Aorta (tissue), 5 donors: ENCODE results near the gene BGLAP. TPM values are rescaled to one million over a fixed set of nuclear protein-coding genes. Genes with fewer than 3 reads are reported as not detected.

Experiments
- ATAC-seq: fragments of 200-7000 bp; cut with Tn5 transposase; one replicate; pipeline ENCODE4 v1.9.1; 2022; ENCODE audit warnings: moderate library complexity; ENCODE audit not compliant: low FRiP score
- DNase-seq, 2 donors: peaks; one replicate each; pipeline ENCODE4 v3.0.0-alpha.2; 2020
- H3K27ac ChIP-seq, 2 donors: one replicate each; pipeline ENCODE4 v1.5.1; 2013; ENCODE audit warnings: low read length in 2 of 2, mild to moderate bottlenecking in 2 of 2, moderate library complexity in 2 of 2, control low read depth in 1 of 2, inconsistent platforms in 1 of 2, low read depth in 1 of 2
- H3K27me3 ChIP-seq, 2 donors: one replicate each; pipeline ENCODE4 v1.6.1; 2013; ENCODE audit warnings: control low read depth in 1 of 2, low read length in 1 of 2, mild to moderate bottlenecking in 1 of 2, moderate library complexity in 1 of 2; ENCODE audit not compliant: insufficient read depth in 2 of 2, control insufficient read depth in 1 of 2
- H3K36me3 ChIP-seq, 2 donors: one replicate each; pipeline ENCODE4 v1.6.1; 2013; ENCODE audit warnings: control low read depth in 1 of 2, low read length in 1 of 2, mild to moderate bottlenecking in 1 of 2; ENCODE audit not compliant: insufficient read depth in 2 of 2, control insufficient read depth in 1 of 2
- H3K4me1 ChIP-seq, 2 donors: one replicate each; pipeline ENCODE4 v1.6.1; 2013; ENCODE audit warnings: low read length in 2 of 2, control low read depth in 1 of 2, mild to moderate bottlenecking in 1 of 2, moderate library complexity in 1 of 2; ENCODE audit not compliant: insufficient read depth in 2 of 2, control insufficient read depth in 1 of 2
- H3K4me3 ChIP-seq, 2 donors: one replicate each; pipeline ENCODE4 v1.5.1; 2013; ENCODE audit warnings: low read length in 2 of 2, control low read depth in 1 of 2, mild to moderate bottlenecking in 1 of 2
- H3K9me3 ChIP-seq: one replicate; pipeline ENCODE4 v1.6.1; 2013; ENCODE audit warnings: mild to moderate bottlenecking, low read length; ENCODE audit not compliant: control insufficient read depth
- WGBS, 2 donors: extraction: QIAGEN DNeasy Blood & Tissue Kit; methylation state at CpG; one replicate each; pipeline ENCODE4 v1.1.7; 2013; 5-methylcytosine and 5-hydroxymethylcytosine counted together
- intact Hi-C, 2 donors: fragments of 100-400 bp; cut with DNase I; formaldehyde crosslinking; loops; one replicate each; pipeline versions ENCODE4 v1.14.2 to v1.15.0; 2022
- polyA plus RNA-seq, 2 donors: library from polyadenylated mRNA; stranded (reverse); fragments of 200-250 nt; gene quantifications; one replicate each; pipeline ENCODE4 v1.2.3, GENCODE V29; 2013
- total RNA-seq, 2 donors: library from RNA; stranded (reverse); fragmentation: NEBNext Ultra II Directional; extraction: Animal tissue kit (Norgen Biotek cat#: 25700); gene quantifications; one replicate each; pipeline ENCODE4 v1.2.1, GENCODE V29; 2021
- donor health status: healthy with polysubstance abuse.
- donor health status: Bipolar disorder and iron deficiency.
- donor health status: DM: no; HTN: no; CAD: no.
- donor health status: DM: no; HTN: no; CAD: no.
- donor health status: DM: yes; HTN: yes; CAD: no.

Gene BGLAP
- total and polyA plus RNA-seq, 4 donors, result 1.9 to 2.9 TPM; not detected in 2

DNA sequence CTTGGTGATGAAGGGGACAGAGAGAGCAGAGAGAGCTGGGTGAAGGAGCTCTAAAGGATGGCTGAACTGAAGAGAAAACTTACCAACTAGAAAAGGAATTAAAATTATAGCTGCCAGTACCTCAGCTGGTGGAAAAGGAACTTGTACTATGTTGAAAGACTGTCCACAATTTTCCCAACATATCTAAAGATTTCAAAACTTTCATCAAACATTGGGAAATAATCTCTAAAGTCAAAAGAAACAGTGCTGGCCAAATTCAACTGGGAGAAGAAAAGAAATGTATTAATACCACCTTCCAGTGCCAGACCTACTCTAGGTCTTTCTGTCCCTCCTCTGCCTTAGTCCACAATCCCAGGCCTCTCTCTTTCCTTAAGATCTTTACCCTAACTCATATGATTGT lies 34.5 kb downstream of the BGLAP start:
- intact Hi-C loops, result no loop called here
- peaks cover 0 to 2% of the 10 kb centered on the region in 2 donors for H3K4me1 ChIP-seq
- H3K27ac ChIP-seq, result no peak overlapping the region
- DNase-seq (no peak), ATAC-seq (no peak)
- H3K4me3 ChIP-seq, result no peak overlapping the region
- H3K27me3 ChIP-seq, result no peaks in the 10 kb centered on the region
- no peaks in the 10 kb centered on the region for H3K9me3 ChIP-seq
- peaks cover 6 to 18% of the 10 kb centered on the region in 2 donors for H3K36me3 ChIP-seq

GRCh38 chr1:156276966-156277381 lies 35.0 kb downstream of the BGLAP start:
- ATAC-seq, result no peak

GRCh38 chr1:156279837-156280236 lies 37.9 kb downstream of the BGLAP start:
- Histone ChIP-seq H3K27me3 (no peaks in the 10 kb centered on the region), H3K9me3 (no peaks in the 10 kb centered on the region), H3K36me3 (peaks cover 0 to 5% of the 10 kb centered on the region in 2 donors), H3K4me1 (peaks cover 0 to 8% of the 10 kb centered on the region in 2 donors), H3K27ac (no peak overlapping the region), H3K4me3 (no peak overlapping the region)
- ATAC-seq (no peak), DNase-seq (no peak)
- intact Hi-C loops, result no loop called here
- 79 to 87% methylated on average over 3 of the region's 3 CpGs for WGBS, 2 donors

More at GRCh38 chr1:156276966-156277381, 35.0 kb downstream of the BGLAP start:
- H3K27me3 ChIP-seq, result no peaks in the 10 kb centered on the region
- 73 to 81% methylated on average over 6 of the region's 6 CpGs for WGBS, 2 donors
- H3K4me1 ChIP-seq, result peaks cover 0 to 3% of the 10 kb centered on the region in 2 donors
- H3K36me3 ChIP-seq, result peaks cover 6 to 18% of the 10 kb centered on the region in 2 donors
- no peaks in the 10 kb centered on the region for H3K9me3 ChIP-seq
- no peak overlapping the region for H3K27ac ChIP-seq
- intact Hi-C loops, result no loop called here
- H3K4me3 ChIP-seq, result no peak overlapping the region
- DNase-seq, result peak; percentile 3 to 50

DNA sequence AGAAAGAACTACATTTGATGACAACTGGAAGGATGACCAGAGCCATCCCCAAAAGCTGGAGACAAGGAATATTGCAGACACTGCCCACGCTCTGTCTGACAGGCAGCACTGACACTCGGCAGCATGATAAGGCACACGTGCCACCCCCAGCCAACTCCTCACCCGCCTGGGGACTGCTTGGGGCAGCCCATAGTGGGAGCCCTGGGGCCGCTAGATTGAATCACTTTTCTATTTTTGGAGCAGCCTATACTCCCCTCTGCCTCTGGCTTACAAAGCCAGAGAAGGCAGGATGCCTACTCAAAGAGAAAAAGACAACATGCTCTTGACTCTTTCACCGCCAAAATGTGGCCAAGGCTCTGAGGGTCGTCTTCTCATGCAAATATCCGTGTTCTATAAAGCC lies 39.3 kb downstream of the BGLAP start:
- Histone ChIP-seq H3K27ac (no peak overlapping the region), H3K4me1 (peaks cover 0 to 8% of the 10 kb centered on the region in 2 donors), H3K27me3 (no peaks in the 10 kb centered on the region), H3K9me3 (no peaks in the 10 kb centered on the region), H3K4me3 (no peak overlapping the region), H3K36me3 (peaks cover 0 to 3% of the 10 kb centered on the region in 2 donors)
- peak in 1 of 2 donors; percentile 57 for DNase-seq
- intact Hi-C loops, result no loop called here
- 5 to 8% methylated on average over 8 of the region's 8 CpGs for WGBS, 2 donors
- no peak for ATAC-seq

- WGBS, 2 donors, result 7% methylated on average over 22 of the region's 22 CpGs
- ATAC-seq, result peak; percentile 2
- no peaks in the 10 kb centered on the region for H3K9me3 ChIP-seq
- DNase-seq, result peak in 1 of 2 donors; percentile 37
- no peaks in the 10 kb centered on the region for H3K27me3 ChIP-seq
- H3K27ac ChIP-seq, result no peak overlapping the region
- intact Hi-C loops, result no loop called here
- H3K36me3 ChIP-seq, result peaks cover 0 to 2% of the 10 kb centered on the region in 2 donors
- peaks cover 0 to 8% of the 10 kb centered on the region in 2 donors for H3K4me1 ChIP-seq
- H3K4me3 ChIP-seq, result peak overlapping the region; percentile 67 to 90
Observed at GRCh38 chr1:156281693-156282478, 39.9 kb downstream of the BGLAP start.

DNA sequence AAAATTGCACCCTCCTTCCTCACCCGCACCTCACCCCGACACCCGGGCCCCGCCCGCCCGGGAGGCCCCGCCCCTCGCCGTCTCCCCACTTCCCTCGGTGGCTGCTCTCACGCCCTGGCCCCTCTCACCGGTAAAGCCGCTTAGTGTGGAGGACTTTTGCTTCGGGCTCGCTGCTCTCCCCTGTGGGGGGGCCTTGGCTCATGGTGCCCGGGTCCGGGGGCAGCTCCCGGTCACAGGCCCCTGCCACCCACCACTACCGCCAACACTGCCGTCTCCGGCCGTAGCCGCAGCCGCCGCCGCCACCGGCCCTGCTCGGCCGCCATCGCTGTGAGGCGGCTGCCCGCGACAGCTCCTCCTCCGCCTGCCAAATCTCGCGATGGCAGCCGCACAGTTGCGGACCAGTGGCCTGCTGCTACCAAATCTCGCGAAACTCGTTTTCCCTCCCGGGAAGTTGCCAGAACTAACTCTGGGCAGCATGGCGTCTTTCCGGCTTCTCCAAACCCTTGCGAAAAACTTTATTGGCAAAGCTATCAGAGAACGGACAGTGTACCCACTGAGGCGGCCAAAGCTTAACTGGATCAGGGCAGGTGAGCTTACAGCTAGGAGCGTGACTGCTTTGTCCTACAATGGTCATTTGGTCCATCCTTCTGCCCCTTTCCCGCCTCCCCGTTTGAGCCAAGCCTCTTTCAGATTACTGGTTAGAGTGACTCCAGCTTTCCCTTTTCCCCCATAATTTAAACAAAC lies 40.7 kb downstream of the BGLAP start, which contains the start of gene SMG5:
Gene SMG5 (minus strand): TSS at position 347 of the 744 bp plus-strand sequence. CDS start 145 bp downstream, at position 202.
- Histone ChIP-seq H3K27ac (peak within 1 kb of the TSS in 1 of 2 donors; percentile 34), H3K36me3 (peaks cover 0 to 2% of the 10 kb centered on the region in 2 donors), H3K4me1 (peaks cover 0 to 8% of the 10 kb centered on the region in 2 donors), H3K4me3 (peak within 1 kb of the TSS; percentile 68 to 90), H3K27me3 (no peaks in the 10 kb centered on the region), H3K9me3 (no peaks in the 10 kb centered on the region)
- ATAC-seq (peak; percentile 97), DNase-seq (peak; percentile 98 to 99)
- intact Hi-C loops, result no loop called here
- 0 to 1% methylated on average over 44 to 50 of the region's 50 CpGs for WGBS, 2 donors

DNA sequence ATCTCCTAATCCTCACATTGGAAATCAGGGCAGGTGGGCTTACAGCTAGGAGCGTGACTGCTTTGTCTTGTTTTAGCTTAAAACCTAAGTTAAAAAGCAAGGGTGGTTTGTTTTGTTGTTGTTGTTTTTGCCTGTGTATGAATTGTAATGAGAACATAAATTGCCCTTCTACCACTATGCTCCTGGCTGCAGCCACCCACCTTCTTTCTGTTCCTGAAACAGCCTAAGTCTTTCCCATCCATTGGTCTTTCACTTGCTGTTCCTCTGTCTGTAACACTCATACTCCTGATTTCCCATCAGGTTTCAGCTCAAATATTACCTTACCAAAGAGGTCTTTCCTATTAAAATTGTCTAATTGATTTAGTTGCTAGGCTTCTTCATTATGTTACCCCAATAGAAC lies 41.5 kb downstream of the BGLAP start:
- 74 to 76% methylated on average over 1 of the region's 1 CpG for WGBS, 2 donors
- no peak overlapping the region for H3K27ac ChIP-seq
- intact Hi-C loops, result no loop called here
- no peak for DNase-seq
- H3K4me1 ChIP-seq, result peaks cover 0 to 8% of the 10 kb centered on the region in 2 donors
- H3K4me3 ChIP-seq, result peak overlapping the region; percentile 68 to 70
- no peaks in the 10 kb centered on the region for H3K9me3 ChIP-seq
- ATAC-seq, result no peak
- H3K36me3 ChIP-seq, result no peaks in the 10 kb centered on the region
- H3K27me3 ChIP-seq, result no peaks in the 10 kb centered on the region

DNA sequence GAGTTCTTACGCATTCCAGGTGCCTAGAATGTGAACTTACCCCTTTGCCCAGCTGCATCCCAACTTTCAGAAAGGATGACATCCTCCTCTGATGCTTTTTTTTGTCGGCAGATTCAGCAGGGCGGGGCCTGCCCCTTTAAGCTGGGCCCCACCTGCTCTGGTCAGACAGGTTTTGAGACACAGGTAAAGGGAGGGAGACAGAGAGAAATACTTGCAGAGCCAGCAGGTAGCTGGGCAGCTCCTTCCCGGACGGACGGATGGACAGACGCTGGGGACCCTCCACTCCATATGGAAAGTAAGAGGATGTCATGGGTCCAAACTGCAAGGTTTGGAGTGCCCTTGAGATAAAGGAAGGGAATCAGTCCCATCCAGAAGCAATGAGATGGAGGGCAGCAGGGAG lies 42.1 kb downstream of the BGLAP start, which contains the start of gene TMEM79:
Gene TMEM79 (plus strand): TSS at position 214 of the 400 bp plus-strand sequence. CDS start 902 bp downstream, outside the sequence.
- H3K4me1 ChIP-seq, result peaks cover 0 to 8% of the 10 kb centered on the region in 2 donors
- H3K4me3 ChIP-seq, result peak within 1 kb of the TSS; percentile 68 to 70
- H3K36me3 ChIP-seq, result no peaks in the 10 kb centered on the region
- no peaks in the 10 kb centered on the region for H3K27me3 ChIP-seq
- H3K9me3 ChIP-seq, result no peaks in the 10 kb centered on the region
- DNase-seq (no peak), ATAC-seq (no peak)
- intact Hi-C loops, result no loop called here
- H3K27ac ChIP-seq, result peak within 1 kb of the TSS in 1 of 2 donors; percentile 34
- WGBS, 2 donors, result 85 to 91% methylated on average over 7 of the region's 7 CpGs
